SU-DHL-6 (cell line): ENCODE data around the gene OLAH.

Experiments used
- CTCF ChIP-seq: fragments of 200-600 bp; sonication (generic); IDR thresholded peaks from one replicate; pipeline ENCODE4 v1.5.1; 2017; ENCODE audit warnings: antibody characterized with exemption, mild to moderate bottlenecking, low read length, moderate library complexity; ENCODE audit not compliant: insufficient read depth, poor library complexity, severe bottlenecking
- EZH2phosphoT487 ChIP-seq: fragments of 200-600 bp; sonication (generic), shearing (Covaris generic); conservative IDR thresholded peaks from 2 replicates; pipeline ENCODE4 v1.6.1; 2018; ENCODE audit warnings: mild to moderate bottlenecking, antibody characterized with exemption, low read length, moderate library complexity, mixed read lengths

- TF ChIP-seq EZH2phosphoT487: no peak
- TF ChIP-seq CTCF: peak; percentile 93
Measured at GRCh38 chr10:15106352-15107013, 62.7 kb downstream of the OLAH start.
